ENCODE results near the gene MYB. TPM values are rescaled to one million over a fixed set of nuclear protein-coding genes. Genes with fewer than 3 reads are reported as not detected.

The MYB gene
- total and polyA plus RNA-seq, 8 donors, result 0.07 to 0.37 (median 0.17) TPM; not detected in 3

GRCh38 chr6:135179372-135179771, 1.7 kb upstream of the MYB start:
- TF ChIP-seq CTCF (IDR thresholded peaks at IDR 0.05), result no peak

GRCh38 chr6:135179920-135180541, 1.1 kb upstream of the MYB start:
- WGBS, 2 donors, result 21 to 22% methylated on average over 16 of the region's 16 CpGs
- H3K9me3 ChIP-seq, result no peaks in the 10 kb centered on the region
- no peak overlapping the region for H3K27ac ChIP-seq
- no peaks in the 10 kb centered on the region for H3K36me3 ChIP-seq
- peak overlapping the region in 1 of 4 donors; percentile 63 for H3K4me3 ChIP-seq
- peaks cover 0 to 12% (median 4%) of the 10 kb centered on the region in 4 donors for H3K27me3 ChIP-seq
- no peak for ATAC-seq
- no peak for TF ChIP-seq CTCF (IDR thresholded peaks at IDR 0.05)
- intact Hi-C loops (cut with DNase I), result no loop called here
- H3K4me1 ChIP-seq, result peaks cover 0 to 11% (median 7%) of the 10 kb centered on the region in 3 donors
- no peak for FAIRE-seq
- DNase-seq, result no peak

More at GRCh38 chr6:135179372-135179771, 1.7 kb upstream of the MYB start:
- intact Hi-C loops (cut with DNase I), result no loop called here
- DNase-seq (no peak), ATAC-seq (no peak), FAIRE-seq (no peak)
- H3K36me3 ChIP-seq, result no peaks in the 10 kb centered on the region
- no peak overlapping the region for H3K27ac ChIP-seq
- peaks cover 0 to 11% (median 7%) of the 10 kb centered on the region in 3 donors for H3K4me1 ChIP-seq
- H3K4me3 ChIP-seq, result no peak overlapping the region
- H3K9me3 ChIP-seq, result no peaks in the 10 kb centered on the region
- 69 to 73% methylated on average over 2 of the region's 2 CpGs for WGBS, 2 donors
- peaks cover 0 to 12% (median under 1%) of the 10 kb centered on the region in 4 donors for H3K27me3 ChIP-seq

GRCh38 chr6:135181333-135182070, 394 bp downstream of the MYB start:
- WGBS, 2 donors, result 1% methylated on average over 56 to 62 of the region's 62 CpGs
- FAIRE-seq (no peak), DNase-seq (peak in 2 of 6 donors; percentile 42 to 53), ATAC-seq (peak; percentile 6 to 24 (median 10))
- intact Hi-C loops (cut with DNase I), result no loop called here
- no peak for TF ChIP-seq CTCF (IDR thresholded peaks at IDR 0.05)
- H3K36me3 ChIP-seq, result no peaks in the 10 kb centered on the region
- H3K4me3 ChIP-seq, result peak overlapping the region; percentile 27 to 63 (median 38)
- H3K27me3 ChIP-seq, result peaks cover 0 to 27% (median 4%) of the 10 kb centered on the region in 4 donors
- H3K4me1 ChIP-seq, result peaks cover 0 to 11% (median 7%) of the 10 kb centered on the region in 3 donors
- no peaks in the 10 kb centered on the region for H3K9me3 ChIP-seq
- H3K27ac ChIP-seq, result no peak overlapping the region

- FAIRE-seq (no peak), ATAC-seq (peak; percentile 28 to 54 (median 51)), DNase-seq (peak in 5 of 6 donors; percentile 12 to 74 (median 21))
- H3K9me3 ChIP-seq, result no peaks in the 10 kb centered on the region
- no peak for TF ChIP-seq CTCF (IDR thresholded peaks at IDR 0.05)
- H3K27me3 ChIP-seq, result peaks cover 0 to 32% (median 4%) of the 10 kb centered on the region in 4 donors
- 1% methylated on average over 71 to 78 of the region's 78 CpGs for WGBS, 2 donors
- peak overlapping the region; percentile 27 to 63 (median 38) for H3K4me3 ChIP-seq
- H3K4me1 ChIP-seq, result peaks cover 0 to 11% (median 7%) of the 10 kb centered on the region in 3 donors
- H3K27ac ChIP-seq, result no peak overlapping the region
- no peaks in the 10 kb centered on the region for H3K36me3 ChIP-seq
- intact Hi-C loops (cut with DNase I), result no loop called here
These were observed 1.2 kb downstream of the MYB start for GRCh38 chr6:135182071-135183001.

All from pancreas (tissue), 10 donors.